Measurements from ENCODE around the gene C1QTNF6. TPM values are rescaled to one million over a fixed set of nuclear protein-coding genes. Genes with fewer than 3 reads are reported as not detected.

Gene C1QTNF6
- total RNA-seq, 1 donor from 2014 or later, result 5.1 TPM

DNA sequence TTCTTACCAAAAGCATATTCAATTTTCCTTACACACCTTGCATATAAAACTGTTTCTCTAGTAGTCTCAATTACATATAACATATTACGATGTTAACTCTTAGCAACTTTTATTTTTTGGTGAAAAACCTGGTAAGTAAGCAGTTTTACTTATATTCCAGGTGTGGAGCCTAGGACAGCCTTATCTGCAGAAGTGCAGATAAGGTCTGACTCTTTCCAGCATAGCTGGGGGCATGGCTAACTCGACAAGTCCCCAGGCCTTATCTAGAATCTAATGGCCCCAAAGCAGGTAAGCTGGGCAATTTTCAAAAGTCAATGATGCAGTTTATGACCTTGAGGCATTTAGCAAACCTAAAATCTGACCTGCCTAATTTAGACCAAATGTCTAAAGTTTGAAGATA is 4.2 kb upstream of the C1QTNF6 start:
- TF ChIP-seq, protein P1, sequence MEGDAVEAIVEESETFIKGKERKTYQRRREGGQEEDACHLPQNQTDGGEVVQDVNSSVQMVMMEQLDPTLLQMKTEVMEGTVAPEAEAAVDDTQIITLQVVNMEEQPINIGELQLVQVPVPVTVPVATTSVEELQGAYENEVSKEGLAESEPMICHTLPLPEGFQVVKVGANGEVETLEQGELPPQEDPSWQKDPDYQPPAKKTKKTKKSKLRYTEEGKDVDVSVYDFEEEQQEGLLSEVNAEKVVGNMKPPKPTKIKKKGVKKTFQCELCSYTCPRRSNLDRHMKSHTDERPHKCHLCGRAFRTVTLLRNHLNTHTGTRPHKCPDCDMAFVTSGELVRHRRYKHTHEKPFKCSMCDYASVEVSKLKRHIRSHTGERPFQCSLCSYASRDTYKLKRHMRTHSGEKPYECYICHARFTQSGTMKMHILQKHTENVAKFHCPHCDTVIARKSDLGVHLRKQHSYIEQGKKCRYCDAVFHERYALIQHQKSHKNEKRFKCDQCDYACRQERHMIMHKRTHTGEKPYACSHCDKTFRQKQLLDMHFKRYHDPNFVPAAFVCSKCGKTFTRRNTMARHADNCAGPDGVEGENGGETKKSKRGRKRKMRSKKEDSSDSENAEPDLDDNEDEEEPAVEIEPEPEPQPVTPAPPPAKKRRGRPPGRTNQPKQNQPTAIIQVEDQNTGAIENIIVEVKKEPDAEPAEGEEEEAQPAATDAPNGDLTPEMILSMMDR (IDR thresholded peaks at IDR 0.05; ENCODE audit: insufficient read depth, low read length, poor library complexity, severe bottlenecking), result no peak
- Histone ChIP-seq H3K36me3 (ENCODE audit: control insufficient read depth, insufficient read depth, low read length) (no peaks in the 10 kb centered on the region), H3K27me3 (ENCODE audit: control insufficient read depth, insufficient read depth, low read length) (no peaks in the 10 kb centered on the region), H3K4me3 (ENCODE audit: low read depth, low read length) (no peak overlapping the region)
- DNase-seq (ENCODE audit: low read depth), result no peak

DNA sequence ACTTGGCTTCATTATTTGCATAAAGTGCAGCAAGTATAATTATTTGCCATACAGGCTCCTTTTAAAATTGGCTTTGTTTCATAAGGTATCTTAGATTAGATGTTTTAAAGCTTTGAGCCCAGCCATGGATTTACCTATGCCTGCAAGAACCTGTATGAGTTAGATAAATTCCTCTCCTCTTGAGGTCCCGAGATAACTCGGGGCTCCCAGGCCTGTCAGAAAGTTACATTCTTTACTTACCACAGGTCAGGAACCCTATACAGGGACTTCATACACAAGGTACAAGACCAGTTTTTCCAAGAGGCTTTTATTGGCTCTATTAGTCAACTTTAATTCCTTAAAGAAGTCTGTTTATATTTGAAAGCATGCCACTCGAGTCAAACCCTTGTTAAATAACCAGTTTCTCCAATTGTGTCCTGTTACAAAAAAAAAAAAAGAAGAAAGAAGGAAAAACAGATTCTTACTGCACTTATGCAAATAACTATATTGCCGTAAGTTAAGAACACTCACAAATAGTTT is 2.3 kb upstream of the C1QTNF6 start:
- TF ChIP-seq, protein P1 (IDR thresholded peaks at IDR 0.05; ENCODE audit: insufficient read depth, low read length, poor library complexity, severe bottlenecking), result no peak
- H3K27me3 ChIP-seq (ENCODE audit: control insufficient read depth, insufficient read depth, low read length), result no peaks in the 10 kb centered on the region
- H3K36me3 ChIP-seq (ENCODE audit: control insufficient read depth, insufficient read depth, low read length), result no peaks in the 10 kb centered on the region
- no peak for DNase-seq (ENCODE audit: low read depth)
- no peak overlapping the region for H3K4me3 ChIP-seq (ENCODE audit: low read depth, low read length)

DNA sequence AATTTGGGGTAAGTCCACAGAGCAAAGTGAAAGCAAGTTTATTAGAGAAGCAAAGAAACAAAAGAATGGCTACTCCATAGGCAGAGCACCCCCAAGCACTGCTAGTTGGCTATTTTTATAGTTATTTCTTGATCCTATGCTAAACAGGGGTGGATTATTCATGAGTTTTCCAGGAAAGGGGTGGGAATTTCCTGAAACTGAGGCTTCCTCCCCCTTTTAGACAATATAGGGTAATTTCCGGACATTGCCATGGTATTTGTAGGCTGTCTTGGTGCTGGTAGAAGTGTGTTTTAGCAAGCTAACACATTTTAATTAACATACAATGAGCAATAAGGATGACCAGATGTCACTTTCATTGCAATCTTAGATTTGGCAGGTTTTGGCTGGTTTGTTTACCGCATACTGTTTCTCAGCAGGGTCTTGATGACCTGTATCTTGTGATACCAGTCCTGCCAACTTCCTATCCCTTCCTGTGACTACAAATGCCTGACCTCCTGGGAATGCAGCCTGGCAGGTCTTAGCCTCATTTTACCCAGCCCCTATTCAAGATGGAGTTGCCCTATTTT is 937 bp upstream of the C1QTNF6 start:
- no peaks in the 10 kb centered on the region for H3K36me3 ChIP-seq (ENCODE audit: control insufficient read depth, insufficient read depth, low read length)
- no peaks in the 10 kb centered on the region for H3K27me3 ChIP-seq (ENCODE audit: control insufficient read depth, insufficient read depth, low read length)
- H3K4me3 ChIP-seq (ENCODE audit: low read depth, low read length), result no peak overlapping the region
- no peak for DNase-seq (ENCODE audit: low read depth)
- TF ChIP-seq, protein P1 (IDR thresholded peaks at IDR 0.05; ENCODE audit: insufficient read depth, low read length, poor library complexity, severe bottlenecking), result no peak

DNA sequence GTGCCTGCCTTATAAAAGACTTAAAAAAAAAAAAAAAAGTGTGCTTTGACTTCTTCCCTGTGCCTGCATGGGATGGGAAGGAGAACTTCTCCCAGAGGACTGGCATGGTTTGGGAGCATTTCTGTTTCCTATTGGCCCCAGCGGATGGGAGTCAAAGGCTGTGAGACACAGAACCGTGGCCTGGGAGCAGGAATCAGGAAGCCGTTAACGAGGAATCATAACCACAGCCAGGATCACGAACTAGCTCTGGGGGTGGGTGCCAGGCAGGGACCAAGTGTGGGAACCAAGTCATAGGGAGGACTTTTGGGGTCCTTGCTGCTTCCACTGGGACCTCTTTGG is 526 bp downstream of the C1QTNF6 start:
- Histone ChIP-seq H3K4me3 (ENCODE audit: low read depth, low read length) (peak overlapping the region; percentile 37), H3K27me3 (ENCODE audit: control insufficient read depth, insufficient read depth, low read length) (no peaks in the 10 kb centered on the region), H3K36me3 (ENCODE audit: control insufficient read depth, insufficient read depth, low read length) (no peaks in the 10 kb centered on the region)
- DNase-seq (ENCODE audit: low read depth), result no peak
- TF ChIP-seq, protein P1 (IDR thresholded peaks at IDR 0.05; ENCODE audit: insufficient read depth, low read length, poor library complexity, severe bottlenecking), result no peak

DNA sequence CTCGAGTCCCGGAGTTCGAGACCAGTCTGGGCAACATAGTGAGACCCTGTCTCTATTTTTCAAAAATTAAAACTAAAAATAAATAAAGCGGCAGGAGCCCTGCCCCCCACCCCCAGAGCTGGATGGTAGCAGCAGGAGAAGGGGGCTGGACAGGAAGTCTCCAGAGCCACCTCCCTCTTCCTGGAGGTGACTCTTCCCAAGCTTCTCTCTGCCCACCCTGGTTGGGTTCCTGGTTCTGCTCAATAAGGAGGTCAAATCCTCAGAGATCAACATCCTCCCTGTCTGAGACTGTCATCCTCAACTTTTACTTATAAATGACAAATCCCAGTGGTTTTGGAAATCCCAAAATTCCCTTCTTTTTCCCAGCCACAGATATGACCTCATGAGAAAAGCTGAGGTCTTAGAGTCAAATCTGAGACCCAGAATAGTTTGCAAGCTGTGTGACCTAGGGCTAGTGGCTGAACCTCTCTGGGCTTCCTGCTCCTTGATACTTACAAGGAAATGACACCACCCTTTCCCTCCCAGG is 987 bp downstream of the C1QTNF6 start:
- Histone ChIP-seq H3K36me3 (ENCODE audit: control insufficient read depth, insufficient read depth, low read length) (no peaks in the 10 kb centered on the region), H3K4me3 (ENCODE audit: low read depth, low read length) (peak overlapping the region; percentile 37), H3K27me3 (ENCODE audit: control insufficient read depth, insufficient read depth, low read length) (no peaks in the 10 kb centered on the region)
- DNase-seq (ENCODE audit: low read depth), result no peak
- TF ChIP-seq, protein P1 (IDR thresholded peaks at IDR 0.05; ENCODE audit: insufficient read depth, low read length, poor library complexity, severe bottlenecking), result no peak

All from kidney epithelial cell (primary cell).